Thyroid gland (tissue), 4 donors: Measurements from ENCODE around the gene SLC19A1.
"Not testable (repeated sequence)": the region's sequence is repeated elsewhere in the genome, so short reads cannot be mapped to it uniquely, and the experiment has no call there.

Experiments
- POLR2A ChIP-seq, 2 donors: fragments of 450-650 bp; IDR thresholded peaks; one replicate each; pipeline ENCODE4 v1.6.1; 2017; ENCODE audit warnings: antibody characterized with exemption in 2 of 2, mild to moderate bottlenecking in 2 of 2, moderate library complexity in 1 of 2
- TF ChIP-seq, protein P1 (sequence below), 6 experiments: fragments of 200-600 bp in 3 of 6; fragments of 450-650 bp in 3 of 6; sonication (generic) in 3 of 6; IDR thresholded peaks; one replicate each; pipeline ENCODE4 v1.5.1; 2016 to 2019; ENCODE audit warnings: antibody characterized with exemption in 6 of 6, mild to moderate bottlenecking in 2 of 6, inconsistent platforms in 1 of 6, moderate library complexity in 1 of 6

DNA sequence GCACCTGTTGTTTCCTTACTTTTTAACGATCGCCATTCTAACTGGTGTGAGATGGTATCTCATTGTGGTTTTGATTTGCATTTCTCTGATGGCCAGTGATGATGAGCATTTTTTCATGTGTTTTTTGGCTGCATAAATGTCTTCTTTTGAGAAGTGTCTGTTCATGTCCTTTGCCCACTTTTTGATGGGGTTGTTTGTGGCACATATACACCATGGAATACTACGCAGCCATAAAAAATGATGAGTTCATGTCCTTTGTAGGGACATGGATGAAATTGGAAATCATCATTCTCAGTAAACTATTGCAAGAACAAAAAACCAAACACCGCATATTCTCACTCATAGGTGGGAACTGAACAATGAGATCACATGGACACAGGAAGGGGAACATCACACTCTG lies 39.0 kb downstream of the SLC19A1 start:
- not testable (repeated sequence) for TF ChIP-seq POLR2A (IDR thresholded peaks at IDR 0.05)
- TF ChIP-seq, protein P1, sequence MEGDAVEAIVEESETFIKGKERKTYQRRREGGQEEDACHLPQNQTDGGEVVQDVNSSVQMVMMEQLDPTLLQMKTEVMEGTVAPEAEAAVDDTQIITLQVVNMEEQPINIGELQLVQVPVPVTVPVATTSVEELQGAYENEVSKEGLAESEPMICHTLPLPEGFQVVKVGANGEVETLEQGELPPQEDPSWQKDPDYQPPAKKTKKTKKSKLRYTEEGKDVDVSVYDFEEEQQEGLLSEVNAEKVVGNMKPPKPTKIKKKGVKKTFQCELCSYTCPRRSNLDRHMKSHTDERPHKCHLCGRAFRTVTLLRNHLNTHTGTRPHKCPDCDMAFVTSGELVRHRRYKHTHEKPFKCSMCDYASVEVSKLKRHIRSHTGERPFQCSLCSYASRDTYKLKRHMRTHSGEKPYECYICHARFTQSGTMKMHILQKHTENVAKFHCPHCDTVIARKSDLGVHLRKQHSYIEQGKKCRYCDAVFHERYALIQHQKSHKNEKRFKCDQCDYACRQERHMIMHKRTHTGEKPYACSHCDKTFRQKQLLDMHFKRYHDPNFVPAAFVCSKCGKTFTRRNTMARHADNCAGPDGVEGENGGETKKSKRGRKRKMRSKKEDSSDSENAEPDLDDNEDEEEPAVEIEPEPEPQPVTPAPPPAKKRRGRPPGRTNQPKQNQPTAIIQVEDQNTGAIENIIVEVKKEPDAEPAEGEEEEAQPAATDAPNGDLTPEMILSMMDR (IDR thresholded peaks at IDR 0.05) = not testable (repeated sequence)
